Skeletal muscle satellite cell (primary cell): ENCODE results near the gene BUB1B.
A peak's percentile ranks its signal among the peaks of the same experiment; 100 is the strongest.

Experiments
- H3K27me3 ChIP-seq: 2 replicates; pipeline ENCODE4 v1.7.0; 2013; ENCODE audit warnings: low read length; ENCODE audit not compliant: control insufficient read depth, insufficient read depth
- H3K36me3 ChIP-seq: 2 replicates; pipeline ENCODE4 v1.7.0; 2013; ENCODE audit warnings: mild to moderate bottlenecking, control low read depth, low read length; ENCODE audit not compliant: insufficient read depth
- H3K4me1 ChIP-seq: 2 replicates; pipeline ENCODE4 v1.7.0; 2013; ENCODE audit warnings: low read length; ENCODE audit not compliant: control insufficient read depth, insufficient read depth
- H3K4me2 ChIP-seq: 2 replicates; pipeline ENCODE4 v1.7.0; 2013; ENCODE audit warnings: mild to moderate bottlenecking, low read length
- H3K4me3 ChIP-seq: 2 replicates; pipeline ENCODE4 v1.7.0; 2013; ENCODE audit warnings: low read length
- H3K9ac ChIP-seq: 2 replicates; pipeline ENCODE4 v1.7.0; 2013; ENCODE audit warnings: mild to moderate bottlenecking, low read depth, low read length, moderate library complexity
- H3K9me3 ChIP-seq: replicated peaks from 2 replicates; pipeline ENCODE4 v1.7.0; 2013; ENCODE audit warnings: mild to moderate bottlenecking, control low read depth, low read length

BUB1B gene

DNA sequence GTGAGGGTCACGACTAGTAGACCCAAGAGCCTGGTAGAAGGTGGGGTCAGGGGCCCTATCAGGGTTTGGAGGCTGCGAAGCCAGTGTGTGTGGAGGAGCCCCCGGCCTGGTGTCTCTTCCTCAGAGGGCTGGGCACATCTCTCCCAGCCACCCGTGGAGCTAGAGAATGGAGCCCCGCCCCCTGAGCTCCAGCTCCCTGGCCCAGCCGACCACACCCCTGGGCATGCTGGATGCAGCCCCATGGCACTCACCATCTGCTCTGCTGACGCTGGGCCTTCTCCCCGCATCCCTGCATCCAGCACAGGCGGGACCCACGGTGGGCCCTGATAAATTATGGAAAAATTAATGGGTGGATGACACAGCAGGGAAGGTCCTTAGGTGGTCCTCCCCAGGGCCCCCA is 104.5 kb downstream of the BUB1B start:
- Histone ChIP-seq H3K9ac (no peak overlapping the region), H3K9me3 (no peaks in the 10 kb centered on the region), H3K36me3 (no peaks in the 10 kb centered on the region), H3K4me3 (no peak overlapping the region), H3K4me1 (peaks cover 20% of the 10 kb centered on the region), H3K4me2 (no peak overlapping the region), H3K27me3 (no peaks in the 10 kb centered on the region)

GRCh38 chr15:40265875-40266274 is 105.0 kb downstream of the BUB1B start:
- no peak overlapping the region for H3K4me2 ChIP-seq
- no peak overlapping the region for H3K4me3 ChIP-seq
- no peaks in the 10 kb centered on the region for H3K27me3 ChIP-seq
- no peaks in the 10 kb centered on the region for H3K36me3 ChIP-seq
- H3K4me1 ChIP-seq, result peaks cover 20% of the 10 kb centered on the region
- H3K9me3 ChIP-seq, result no peaks in the 10 kb centered on the region
- no peak overlapping the region for H3K9ac ChIP-seq

- Histone ChIP-seq H3K36me3 (no peaks in the 10 kb centered on the region), H3K27me3 (no peaks in the 10 kb centered on the region), H3K4me2 (peak overlapping the region; percentile 45), H3K4me1 (peaks cover 20% of the 10 kb centered on the region), H3K9ac (no peak overlapping the region), H3K9me3 (no peaks in the 10 kb centered on the region), H3K4me3 (no peak overlapping the region)
Measured at GRCh38 chr15:40266828-40267304, 106.0 kb downstream of the BUB1B start.

- no peak overlapping the region for H3K9ac ChIP-seq
- no peaks in the 10 kb centered on the region for H3K36me3 ChIP-seq
- peaks cover 19% of the 10 kb centered on the region for H3K4me1 ChIP-seq
- no peaks in the 10 kb centered on the region for H3K27me3 ChIP-seq
- no peak overlapping the region for H3K4me2 ChIP-seq
- no peak overlapping the region for H3K4me3 ChIP-seq
- H3K9me3 ChIP-seq, result no peaks in the 10 kb centered on the region
Measured at GRCh38 chr15:40267670-40268069, 106.8 kb downstream of the BUB1B start.

DNA sequence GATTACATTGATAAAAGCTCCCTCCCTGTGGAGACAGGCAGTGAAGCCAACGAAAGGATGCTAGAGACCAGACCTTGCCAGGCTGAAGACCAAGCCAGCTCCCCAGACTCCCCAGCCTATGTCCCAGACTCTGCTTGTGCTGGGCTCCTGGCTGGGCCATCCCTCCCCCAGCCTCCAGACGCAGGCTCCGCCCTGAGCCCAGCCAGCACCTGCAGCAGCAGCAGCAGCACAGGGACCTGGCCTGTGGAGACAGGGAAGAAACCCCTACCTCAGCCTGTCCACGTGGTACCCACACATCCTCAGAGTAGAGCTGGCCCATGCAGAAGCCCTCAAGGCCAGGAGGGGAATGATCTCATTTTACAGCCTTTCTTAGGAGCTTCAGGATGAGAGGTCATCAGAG is 108.7 kb downstream of the BUB1B start:
- H3K27me3 ChIP-seq, result no peaks in the 10 kb centered on the region
- no peak overlapping the region for H3K4me3 ChIP-seq
- H3K9ac ChIP-seq, result no peak overlapping the region
- H3K36me3 ChIP-seq, result no peaks in the 10 kb centered on the region
- no peaks in the 10 kb centered on the region for H3K9me3 ChIP-seq
- H3K4me1 ChIP-seq, result peaks cover 11% of the 10 kb centered on the region
- no peak overlapping the region for H3K4me2 ChIP-seq

GRCh38 chr15:40270246-40270995 is 109.6 kb downstream of the BUB1B start:
- Histone ChIP-seq H3K4me1 (peaks cover 11% of the 10 kb centered on the region), H3K36me3 (no peaks in the 10 kb centered on the region), H3K27me3 (no peaks in the 10 kb centered on the region), H3K9me3 (no peaks in the 10 kb centered on the region), H3K4me2 (no peak overlapping the region), H3K9ac (no peak overlapping the region), H3K4me3 (no peak overlapping the region)
